GM12874 (cell line): Measurements from ENCODE around the gene ST7.

Source experiments
- TF ChIP-seq, protein P1 (sequence below): IDR thresholded peaks from 2 replicates; pipeline ENCODE4 v1.5.1; 2011; ENCODE audit warnings: low read depth, mild to moderate bottlenecking, control low read depth, low read length, moderate library complexity; ENCODE audit not compliant: insufficient read depth

Gene ST7

DNA sequence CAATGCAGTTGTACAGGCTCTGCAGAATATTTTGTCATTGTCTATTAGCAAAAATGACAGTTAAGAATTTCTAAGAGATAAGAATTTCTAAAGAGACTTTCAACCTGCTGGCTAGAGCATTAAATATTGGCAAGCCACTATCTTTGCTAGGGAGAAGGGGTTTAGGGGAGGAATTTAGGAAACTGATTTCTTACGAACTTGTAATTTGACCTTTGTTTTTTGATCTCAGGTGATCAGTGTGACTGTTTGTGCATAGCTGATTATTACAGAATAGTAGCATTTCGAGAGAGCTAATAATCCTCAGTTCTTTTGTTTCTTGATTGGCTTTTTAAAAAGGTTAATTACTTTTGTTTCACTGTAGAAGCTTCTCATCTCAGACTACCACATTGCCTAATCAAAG, 68.1 kb downstream of the ST7 start:
- TF ChIP-seq, protein P1, sequence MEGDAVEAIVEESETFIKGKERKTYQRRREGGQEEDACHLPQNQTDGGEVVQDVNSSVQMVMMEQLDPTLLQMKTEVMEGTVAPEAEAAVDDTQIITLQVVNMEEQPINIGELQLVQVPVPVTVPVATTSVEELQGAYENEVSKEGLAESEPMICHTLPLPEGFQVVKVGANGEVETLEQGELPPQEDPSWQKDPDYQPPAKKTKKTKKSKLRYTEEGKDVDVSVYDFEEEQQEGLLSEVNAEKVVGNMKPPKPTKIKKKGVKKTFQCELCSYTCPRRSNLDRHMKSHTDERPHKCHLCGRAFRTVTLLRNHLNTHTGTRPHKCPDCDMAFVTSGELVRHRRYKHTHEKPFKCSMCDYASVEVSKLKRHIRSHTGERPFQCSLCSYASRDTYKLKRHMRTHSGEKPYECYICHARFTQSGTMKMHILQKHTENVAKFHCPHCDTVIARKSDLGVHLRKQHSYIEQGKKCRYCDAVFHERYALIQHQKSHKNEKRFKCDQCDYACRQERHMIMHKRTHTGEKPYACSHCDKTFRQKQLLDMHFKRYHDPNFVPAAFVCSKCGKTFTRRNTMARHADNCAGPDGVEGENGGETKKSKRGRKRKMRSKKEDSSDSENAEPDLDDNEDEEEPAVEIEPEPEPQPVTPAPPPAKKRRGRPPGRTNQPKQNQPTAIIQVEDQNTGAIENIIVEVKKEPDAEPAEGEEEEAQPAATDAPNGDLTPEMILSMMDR = no peak

DNA sequence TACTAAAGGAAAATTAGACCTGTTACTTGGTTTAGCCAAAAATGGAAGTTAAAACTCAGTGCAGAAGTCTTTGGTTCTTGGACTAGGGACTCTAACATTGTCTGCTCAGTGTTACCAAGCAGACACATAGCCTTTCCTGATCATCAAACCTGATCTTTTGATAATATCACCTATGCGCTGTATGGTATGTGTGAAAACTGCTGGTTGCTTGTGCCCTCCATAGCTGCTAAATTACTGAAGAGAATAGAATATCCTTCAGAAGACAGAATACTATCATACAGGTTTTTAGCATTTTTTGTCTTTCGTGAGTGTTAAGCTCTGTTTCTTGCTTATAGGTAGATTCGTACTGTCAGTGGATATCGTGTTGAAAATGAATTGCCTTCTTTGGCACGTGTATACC, 68.7 kb downstream of the ST7 start:
- TF ChIP-seq, protein P1 = no peak

DNA sequence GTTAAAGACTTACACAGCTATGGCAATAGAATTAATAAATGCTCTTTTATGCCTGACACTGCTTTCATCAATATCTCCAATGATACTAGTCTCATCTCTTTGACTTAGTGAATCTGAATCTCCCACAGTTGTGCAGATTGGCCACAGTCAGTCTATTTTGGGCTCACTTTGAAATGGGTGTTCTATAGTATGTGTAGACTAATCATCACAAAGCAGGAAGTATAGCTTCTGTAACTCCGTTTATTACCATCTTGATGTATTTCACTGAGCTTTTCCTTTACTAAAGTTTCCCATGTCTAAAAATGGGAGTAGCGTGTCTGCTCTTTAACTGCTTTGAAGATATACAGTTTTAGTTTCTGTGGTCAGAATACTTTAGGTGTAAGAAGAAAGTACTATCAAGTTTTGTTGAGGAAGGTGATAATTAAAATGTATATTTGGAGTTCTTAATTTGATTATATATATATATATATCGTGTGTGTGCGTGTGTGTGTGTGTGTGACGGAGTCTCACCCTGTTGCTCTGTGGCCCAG, 70.1 kb downstream of the ST7 start:
- TF ChIP-seq, protein P1 = no peak

DNA sequence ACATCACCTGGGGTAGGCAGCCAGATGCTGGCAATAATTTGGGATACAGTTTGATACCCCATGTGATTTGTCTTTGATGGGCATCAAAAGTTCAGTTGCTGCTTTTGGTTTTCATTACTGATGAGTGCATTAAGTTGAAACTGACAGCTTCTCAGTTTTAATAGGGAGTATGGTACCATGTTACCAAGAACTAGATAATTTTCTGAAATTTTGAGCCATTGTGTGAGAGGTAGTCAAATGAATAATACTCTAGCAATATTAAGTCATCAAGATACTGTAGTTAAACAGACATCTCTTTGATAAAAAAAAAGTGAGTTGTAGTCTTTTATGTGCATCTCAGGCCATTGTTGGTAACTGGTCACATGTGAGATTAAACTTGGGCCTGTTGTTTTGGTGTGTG, 71.5 kb downstream of the ST7 start:
- TF ChIP-seq, protein P1 = no peak

DNA sequence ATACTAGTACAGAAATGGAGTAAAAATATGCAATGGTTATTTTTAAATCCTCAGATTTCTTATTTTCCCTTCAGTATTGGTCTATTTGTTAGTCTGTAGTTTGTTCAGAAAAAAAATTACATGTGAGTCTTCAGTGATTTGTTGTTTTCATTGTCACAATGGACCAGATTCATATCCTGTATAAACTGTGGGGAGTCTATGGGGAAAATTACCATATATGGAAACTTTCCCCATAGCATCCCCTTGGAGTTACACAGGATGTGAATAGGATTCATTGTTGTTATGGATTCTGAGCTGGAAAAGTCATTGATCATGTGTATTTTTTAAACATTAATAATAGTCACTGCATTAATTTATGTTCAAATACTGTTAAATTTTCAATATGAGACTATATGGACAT, 72.6 kb downstream of the ST7 start:
- TF ChIP-seq, protein P1 = no peak

DNA sequence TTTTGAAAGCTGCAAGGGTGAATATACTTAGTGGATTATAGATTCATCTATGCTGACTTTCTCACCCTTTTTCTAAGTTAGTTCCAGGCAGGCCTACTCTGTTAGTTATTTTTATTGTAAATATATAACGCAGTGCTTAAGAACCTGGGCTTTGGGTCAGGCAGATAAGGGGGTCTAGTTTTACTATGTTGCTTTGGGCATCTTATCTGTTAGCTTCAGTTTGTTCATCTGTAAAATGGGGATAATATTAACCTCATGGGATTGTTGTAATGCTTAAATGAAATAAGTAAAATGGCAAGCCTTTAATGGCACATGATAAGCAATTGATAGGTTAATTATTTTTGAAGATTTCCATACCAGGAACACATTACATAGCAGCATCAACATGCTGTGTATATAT, 79.5 kb downstream of the ST7 start:
- TF ChIP-seq, protein P1 = no peak

DNA sequence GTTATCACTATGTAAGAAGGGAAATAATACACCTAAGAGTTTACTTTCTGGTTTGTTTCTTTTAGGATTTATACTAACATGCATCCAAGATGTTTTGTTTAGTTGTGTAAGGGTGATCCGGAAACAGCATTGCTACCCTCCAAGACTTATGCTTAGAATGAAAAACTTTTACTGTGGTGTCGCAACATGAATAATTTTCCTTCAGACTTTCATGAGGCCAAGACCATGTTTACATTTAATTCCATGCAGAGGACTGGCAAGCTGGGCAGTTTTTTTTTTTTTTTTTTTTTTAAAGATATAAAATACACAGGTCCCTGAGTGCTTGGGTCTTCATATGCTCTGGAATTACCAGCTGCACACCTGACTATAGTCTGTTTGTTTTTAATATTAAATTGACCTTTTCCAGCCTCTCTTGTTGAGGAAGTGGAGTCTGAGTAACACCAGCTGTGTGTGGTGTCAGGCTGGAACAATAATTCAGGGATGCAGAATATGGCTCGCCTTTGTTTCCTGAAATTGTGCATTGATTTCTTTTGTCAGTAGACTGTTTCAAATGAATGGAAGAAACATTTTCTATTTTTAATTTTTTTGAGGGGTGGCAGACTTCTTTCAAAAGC, 81.7 kb downstream of the ST7 start:
- TF ChIP-seq, protein P1 = no peak
